Mesenchymal stem cell (in vitro differentiated cells and primary cell): ENCODE data around the gene ZDHHC13.

Experiments used
- DNase-seq: peaks from one replicate; pipeline ENCODE4 v3.0.0-alpha.2; 2013
- H2AFZ ChIP-seq: one replicate; pipeline ENCODE4 v1.6.1; 2013; ENCODE audit warnings: low read depth, mild to moderate bottlenecking, control low read depth, inconsistent platforms, low read length, moderate library complexity
- H2AK5ac ChIP-seq: 2 replicates; pipeline ENCODE4 v1.6.1; 2013; ENCODE audit warnings: low read length, moderate library complexity, mild to moderate bottlenecking, inconsistent platforms; ENCODE audit not compliant: severe bottlenecking
- H2BK120ac ChIP-seq: one replicate; pipeline ENCODE4 v1.6.1; 2013; ENCODE audit warnings: low read depth, mild to moderate bottlenecking, inconsistent platforms, low read length, moderate library complexity
- H2BK12ac ChIP-seq, 2 experiments: one replicate each; pipeline ENCODE4 v1.6.1; 2013; ENCODE audit warnings: inconsistent platforms in 2 of 2, low read length in 2 of 2, mild to moderate bottlenecking in 2 of 2, moderate library complexity in 2 of 2, control low read depth in 1 of 2
- H2BK15ac ChIP-seq: one replicate; pipeline ENCODE4 v1.6.1; 2013; ENCODE audit warnings: mild to moderate bottlenecking, low read depth, inconsistent platforms; ENCODE audit not compliant: poor library complexity, severe bottlenecking
- H2BK5ac ChIP-seq: 2 replicates; pipeline ENCODE4 v1.6.1; 2013; ENCODE audit warnings: low read depth, mild to moderate bottlenecking, low read length, control low read depth, inconsistent platforms; ENCODE audit not compliant: poor library complexity, severe bottlenecking
- H3K14ac ChIP-seq, 2 experiments: one replicate each; pipeline ENCODE4 v1.6.1; 2013; ENCODE audit warnings: inconsistent platforms in 2 of 2, low read length in 2 of 2, control low read depth in 1 of 2, mild to moderate bottlenecking in 1 of 2, moderate library complexity in 1 of 2
- H3K18ac ChIP-seq, 2 experiments: one replicate each; pipeline ENCODE4 v1.6.1; 2013; ENCODE audit warnings: inconsistent platforms in 2 of 2, low read length in 2 of 2, control low read depth in 1 of 2, low read depth in 1 of 2, mild to moderate bottlenecking in 1 of 2
- H3K23ac ChIP-seq, 2 experiments: one replicate each; pipeline ENCODE4 v1.6.1; 2013; ENCODE audit warnings: inconsistent platforms in 2 of 2, low read length in 2 of 2, mild to moderate bottlenecking in 2 of 2, moderate library complexity in 2 of 2, control low read depth in 1 of 2
- H3K27ac ChIP-seq: 2 replicates; pipeline ENCODE4 v1.5.1; 2013; ENCODE audit warnings: mild to moderate bottlenecking, moderate library complexity, low read length, control low read depth, inconsistent platforms; ENCODE audit not compliant: poor library complexity, severe bottlenecking
- H3K27me3 ChIP-seq, 2 experiments: 2 replicates each; pipeline versions ENCODE4 v1.6.1 to v1.7.0; 2013; ENCODE audit warnings: low read length in 2 of 2, mild to moderate bottlenecking in 2 of 2, moderate library complexity in 2 of 2, control low read depth in 1 of 2, inconsistent platforms in 1 of 2; ENCODE audit not compliant: control insufficient read depth in 1 of 2, insufficient read depth in 1 of 2
- H3K36me3 ChIP-seq, 2 experiments: 2 replicates each; pipeline versions ENCODE4 v1.6.1 to v1.7.0; 2013; ENCODE audit warnings: low read length in 2 of 2, control low read depth in 1 of 2, inconsistent platforms in 1 of 2, low read depth in 1 of 2, mild to moderate bottlenecking in 1 of 2; ENCODE audit not compliant: insufficient read depth in 2 of 2, control insufficient read depth in 1 of 2
- H3K4ac ChIP-seq, 2 experiments: one replicate each; pipeline ENCODE4 v1.6.1; 2013; ENCODE audit warnings: inconsistent platforms in 2 of 2, low read length in 2 of 2, mild to moderate bottlenecking in 2 of 2, moderate library complexity in 2 of 2, control low read depth in 1 of 2, low read depth in 1 of 2
- H3K4me1 ChIP-seq: 2 replicates; pipeline ENCODE4 v1.6.1; 2013; ENCODE audit warnings: low read depth, low read length, control low read depth; ENCODE audit not compliant: control insufficient read depth, insufficient read depth
- H3K4me2 ChIP-seq: 2 replicates; pipeline ENCODE4 v1.6.1; 2013; ENCODE audit warnings: low read length, mild to moderate bottlenecking, inconsistent platforms; ENCODE audit not compliant: poor library complexity, severe bottlenecking
- H3K4me3 ChIP-seq, 2 experiments: 2 replicates each; pipeline versions ENCODE4 v1.5.1 to v1.7.0; 2013; ENCODE audit warnings: low read length in 2 of 2, mild to moderate bottlenecking in 2 of 2, control low read depth in 1 of 2, low read depth in 1 of 2; ENCODE audit not compliant: insufficient read depth in 1 of 2
- H3K79me1 ChIP-seq: replicated peaks from 2 replicates; pipeline ENCODE4 v1.6.1; 2013; ENCODE audit warnings: mild to moderate bottlenecking, control low read depth, low read length, inconsistent platforms; ENCODE audit not compliant: poor library complexity, severe bottlenecking
- H3K9ac ChIP-seq: 2 replicates; pipeline ENCODE4 v1.7.0; 2013; ENCODE audit warnings: mild to moderate bottlenecking, low read length, moderate library complexity
- H3K9me3 ChIP-seq: 2 replicates; pipeline ENCODE4 v1.7.0; 2013; ENCODE audit warnings: mild to moderate bottlenecking, low read length; ENCODE audit not compliant: control insufficient read depth
- H4K8ac ChIP-seq: one replicate; pipeline ENCODE4 v1.6.1; 2013; ENCODE audit warnings: inconsistent platforms, mild to moderate bottlenecking, low read length, moderate library complexity
- H4K91ac ChIP-seq: one replicate; pipeline ENCODE4 v1.6.1; 2013; ENCODE audit warnings: mild to moderate bottlenecking, low read length, inconsistent platforms
- WGBS: methylation state at CpG from one replicate; pipeline ENCODE4 v1.1.7; 2013; ENCODE audit warnings: mixed read lengths; 5-methylcytosine and 5-hydroxymethylcytosine counted together

The ZDHHC13 gene

DNA sequence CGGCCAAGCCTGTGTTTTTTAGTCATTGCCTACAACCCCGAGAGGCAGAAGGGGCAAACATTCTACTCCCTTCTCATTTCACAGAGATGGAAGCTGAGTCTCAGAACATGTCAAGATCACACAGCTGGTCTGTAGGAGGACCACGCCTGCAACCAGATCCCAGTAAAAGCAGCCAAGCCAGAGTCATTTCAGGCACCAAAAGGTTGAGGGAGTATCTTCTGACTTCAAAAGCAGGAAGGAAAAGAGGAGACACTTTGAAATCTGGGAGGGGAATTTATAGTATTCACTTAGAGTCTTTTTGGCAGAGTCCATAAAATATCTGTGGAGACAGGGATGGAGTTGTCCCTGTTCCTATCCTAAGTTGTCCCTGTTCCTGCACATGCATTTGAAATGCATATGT, 17.9 kb upstream of the ZDHHC13 start:
- no peak overlapping the region for H4K8ac ChIP-seq
- no peak for DNase-seq
- no peaks in the 10 kb centered on the region for H3K36me3 ChIP-seq
- no peak overlapping the region for H3K23ac ChIP-seq
- no peak overlapping the region for H3K18ac ChIP-seq
- no peak overlapping the region for H3K4ac ChIP-seq
- H2BK5ac ChIP-seq, result no peak overlapping the region
- no peak overlapping the region for H4K91ac ChIP-seq
- no peak overlapping the region for H2BK15ac ChIP-seq
- 76% methylated on average over 2 of the region's 3 CpGs for WGBS
- no peak overlapping the region for H2BK120ac ChIP-seq
- no peak overlapping the region for H2AK5ac ChIP-seq
- H3K14ac ChIP-seq, result no peak overlapping the region
- peaks cover 3% of the 10 kb centered on the region for H3K4me1 ChIP-seq
- H3K9ac ChIP-seq, result no peak overlapping the region
- no peak overlapping the region for H2BK12ac ChIP-seq
- no peak overlapping the region for H3K4me2 ChIP-seq
- peaks cover 34 to 79% of the 10 kb centered on the region in 2 experiments for H3K27me3 ChIP-seq
- H3K4me3 ChIP-seq, result no peak overlapping the region
- no peak overlapping the region for H3K27ac ChIP-seq
- H3K79me1 ChIP-seq, result no peaks in the 10 kb centered on the region
- H2AFZ ChIP-seq, result no peak overlapping the region
- H3K9me3 ChIP-seq, result peaks cover 7% of the 10 kb centered on the region

DNA sequence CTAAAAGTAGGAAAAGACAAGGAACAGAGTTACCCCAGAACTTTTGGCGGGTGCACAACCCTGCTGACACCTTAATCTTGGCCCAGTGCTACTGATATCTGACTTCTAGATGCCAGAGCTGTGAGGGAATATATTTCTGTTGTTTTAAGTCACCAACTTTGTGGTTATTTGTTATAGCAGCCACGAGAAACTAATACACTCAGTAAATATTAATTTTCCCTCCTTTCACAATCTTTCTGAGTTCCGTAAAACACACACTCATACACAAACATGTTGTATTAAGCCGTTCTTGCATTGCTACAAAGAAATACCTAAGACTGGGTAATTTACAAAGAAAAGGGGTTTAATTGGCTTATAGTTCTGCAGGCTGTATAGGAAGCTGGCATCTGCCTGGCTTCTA, 16.1 kb upstream of the ZDHHC13 start:
- no peak overlapping the region for H3K9ac ChIP-seq
- H3K4me3 ChIP-seq, result no peak overlapping the region
- no peak overlapping the region for H4K8ac ChIP-seq
- H3K36me3 ChIP-seq, result no peaks in the 10 kb centered on the region
- H3K79me1 ChIP-seq, result no peaks in the 10 kb centered on the region
- H3K9me3 ChIP-seq, result peaks cover 7% of the 10 kb centered on the region
- H3K4me2 ChIP-seq, result no peak overlapping the region
- H4K91ac ChIP-seq, result no peak overlapping the region
- H2BK15ac ChIP-seq, result no peak overlapping the region
- WGBS, result 88% methylated on average over 2 of the region's 4 CpGs
- H2AFZ ChIP-seq, result no peak overlapping the region
- peaks cover 2% of the 10 kb centered on the region for H3K4me1 ChIP-seq
- H3K23ac ChIP-seq, result no peak overlapping the region
- H3K27ac ChIP-seq, result no peak overlapping the region
- no peak for DNase-seq
- H3K14ac ChIP-seq, result no peak overlapping the region
- H3K27me3 ChIP-seq, result peaks cover 39 to 93% of the 10 kb centered on the region in 2 experiments
- H2BK120ac ChIP-seq, result no peak overlapping the region
- H2BK12ac ChIP-seq, result no peak overlapping the region
- H2BK5ac ChIP-seq, result no peak overlapping the region
- no peak overlapping the region for H3K4ac ChIP-seq
- no peak overlapping the region for H3K18ac ChIP-seq
- no peak overlapping the region for H2AK5ac ChIP-seq

DNA sequence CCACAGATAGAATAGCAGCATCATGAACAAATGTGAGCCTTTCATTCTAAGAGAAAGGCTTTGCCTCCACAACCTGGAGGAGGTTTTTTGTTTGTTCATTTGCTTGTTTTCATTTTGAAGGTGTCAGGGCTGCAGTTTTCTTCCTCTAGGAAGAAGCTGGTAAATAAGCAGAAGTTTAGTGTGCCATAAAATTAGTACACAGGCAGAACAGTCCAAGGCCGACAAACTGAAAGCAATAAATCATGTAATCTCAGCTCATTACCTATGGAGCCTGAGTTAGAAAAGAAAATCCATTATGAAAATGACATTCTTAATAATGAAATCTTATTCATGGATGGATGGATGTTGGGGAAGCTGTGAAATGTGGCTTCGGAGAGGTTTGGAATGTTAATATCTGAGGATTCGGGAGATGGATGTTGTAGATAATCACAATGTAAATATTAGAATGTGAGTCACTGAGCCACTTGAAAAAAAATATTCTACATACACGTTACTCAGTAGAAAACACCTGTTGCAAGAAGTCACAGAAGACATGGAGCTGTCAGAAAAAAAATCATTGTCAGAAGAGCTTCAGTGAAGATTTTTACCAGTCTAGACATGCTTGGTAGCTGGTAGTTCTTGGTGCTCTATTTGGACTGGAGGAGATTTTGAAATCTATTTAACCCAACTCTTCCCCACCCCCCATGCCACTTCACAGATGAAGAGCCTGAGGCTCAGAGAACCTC, 15.0 kb upstream of the ZDHHC13 start:
- 22% methylated on average over 3 of the region's 4 CpGs for WGBS
- no peak overlapping the region for H3K18ac ChIP-seq
- no peak overlapping the region for H3K14ac ChIP-seq
- no peak overlapping the region for H2BK120ac ChIP-seq
- no peak overlapping the region for H3K27ac ChIP-seq
- no peak overlapping the region for H2AK5ac ChIP-seq
- H2BK15ac ChIP-seq, result no peak overlapping the region
- no peaks in the 10 kb centered on the region for H3K79me1 ChIP-seq
- peaks cover 2% of the 10 kb centered on the region for H3K4me1 ChIP-seq
- H2BK5ac ChIP-seq, result no peak overlapping the region
- H3K9ac ChIP-seq, result no peak overlapping the region
- H3K4me2 ChIP-seq, result no peak overlapping the region
- H4K8ac ChIP-seq, result no peak overlapping the region
- DNase-seq, result peak; percentile 25
- H3K4me3 ChIP-seq, result no peak overlapping the region
- H3K36me3 ChIP-seq, result no peaks in the 10 kb centered on the region
- H2AFZ ChIP-seq, result no peak overlapping the region
- H3K4ac ChIP-seq, result no peak overlapping the region
- no peak overlapping the region for H2BK12ac ChIP-seq
- peaks cover 38 to 90% of the 10 kb centered on the region in 2 experiments for H3K27me3 ChIP-seq
- H4K91ac ChIP-seq, result no peak overlapping the region
- H3K9me3 ChIP-seq, result peaks cover 7% of the 10 kb centered on the region
- H3K23ac ChIP-seq, result no peak overlapping the region

DNA sequence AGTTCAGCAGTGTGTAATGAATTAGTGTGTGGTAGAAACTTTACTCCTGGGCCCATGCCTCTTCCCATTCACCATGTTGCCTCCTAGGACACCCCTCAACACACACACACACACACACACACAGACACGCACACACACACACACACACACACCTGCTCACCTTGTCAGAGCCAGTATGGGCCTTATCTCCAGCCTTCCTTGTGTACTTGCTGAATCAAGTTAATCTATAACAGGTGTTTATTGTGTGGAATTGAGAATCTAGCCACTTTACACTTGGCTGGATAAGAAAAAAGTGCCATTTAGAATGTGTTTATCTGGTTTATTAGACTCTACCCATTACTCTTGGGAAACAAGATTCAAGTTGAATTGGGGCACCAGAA, 14.5 kb upstream of the ZDHHC13 start:
- H3K36me3 ChIP-seq, result no peaks in the 10 kb centered on the region

More for the DNA sequence above, 14.5 kb upstream of the ZDHHC13 start:
- H3K9ac ChIP-seq, result no peak overlapping the region
- no peak overlapping the region for H3K4ac ChIP-seq
- H2BK120ac ChIP-seq, result no peak overlapping the region
- no peak overlapping the region for H2AFZ ChIP-seq
- no peak overlapping the region for H2BK5ac ChIP-seq
- no peak overlapping the region for H4K91ac ChIP-seq
- no peak overlapping the region for H2BK15ac ChIP-seq
- H3K27ac ChIP-seq, result no peak overlapping the region
- no peaks in the 10 kb centered on the region for H3K79me1 ChIP-seq
- peaks cover 2% of the 10 kb centered on the region for H3K4me1 ChIP-seq
- H3K4me2 ChIP-seq, result no peak overlapping the region
- no peak overlapping the region for H4K8ac ChIP-seq
- no peak overlapping the region for H2BK12ac ChIP-seq
- H3K27me3 ChIP-seq, result peaks cover 34 to 88% of the 10 kb centered on the region in 2 experiments
- H3K23ac ChIP-seq, result no peak overlapping the region
- no peak overlapping the region for H3K14ac ChIP-seq
- DNase-seq, result no peak
- H3K9me3 ChIP-seq, result peaks cover 7% of the 10 kb centered on the region
- no peak overlapping the region for H3K18ac ChIP-seq
- no peak overlapping the region for H2AK5ac ChIP-seq
- WGBS, result 40% methylated on average over 1 of the region's 1 CpG
- H3K4me3 ChIP-seq, result no peak overlapping the region
